Right atrium auricular region (tissue), 2 donors: Measurements from ENCODE around the gene L3MBTL4. TPM values are rescaled to one million over a fixed set of nuclear protein-coding genes. Genes with fewer than 3 reads are reported as not detected.
A peak's percentile ranks its signal among the peaks of the same experiment; 100 is the strongest.

Experiments
- DNase-seq: peaks from one replicate; pipeline ENCODE4 v3.0.0-alpha.2; 2019; ENCODE audit warnings: low spot score
- H3K27ac ChIP-seq, 2 donors: fragments of 200-600 bp; sonication (generic); 1 replicate in 1 of 2; 2 replicates in 1 of 2; pipeline ENCODE4 v1.5.1; 2016 to 2019
- H3K27me3 ChIP-seq, 2 donors: fragments of 200-600 bp; sonication (generic); one replicate each; pipeline versions ENCODE4 v1.5.1 to v1.6.0; 2017 to 2019
- H3K36me3 ChIP-seq: fragments of 200-600 bp; sonication (generic); one replicate; pipeline ENCODE4 v1.5.1; 2016
- H3K4me1 ChIP-seq, 2 donors: fragments of 200-600 bp; sonication (generic); one replicate each; pipeline versions ENCODE4 v1.5.1 to v1.6.0; 2017 to 2019
- H3K4me3 ChIP-seq, 2 donors: fragments of 200-600 bp; sonication (generic); 1 replicate in 1 of 2; 2 replicates in 1 of 2; pipeline ENCODE4 v1.5.1; 2017 to 2019; ENCODE audit warnings: mild to moderate bottlenecking in 1 of 2, moderate library complexity in 1 of 2
- H3K9me3 ChIP-seq, 2 donors: fragments of 200-600 bp; sonication (generic); one replicate each; pipeline ENCODE4 v1.5.1; 2019
- total RNA-seq, 2 donors: library from RNA; depleted of rRNA; stranded (reverse); fragments of >200 nt; gene quantifications; one replicate each; pipeline ENCODE4 v1.1.0, GENCODE V29; 2016
- TF ChIP-seq, protein P1 (sequence below), 2 donors: fragments of 200-600 bp; sonication (generic); IDR thresholded peaks; one replicate each; pipeline ENCODE4 v1.5.1; 2019; ENCODE audit warnings: antibody characterized with exemption in 2 of 2

L3MBTL4 gene
- total RNA-seq, 2 donors from 2014 or later, result 6.6 to 10.5 TPM

- no peaks in the 10 kb centered on the region for H3K36me3 ChIP-seq
- TF ChIP-seq, protein P1, sequence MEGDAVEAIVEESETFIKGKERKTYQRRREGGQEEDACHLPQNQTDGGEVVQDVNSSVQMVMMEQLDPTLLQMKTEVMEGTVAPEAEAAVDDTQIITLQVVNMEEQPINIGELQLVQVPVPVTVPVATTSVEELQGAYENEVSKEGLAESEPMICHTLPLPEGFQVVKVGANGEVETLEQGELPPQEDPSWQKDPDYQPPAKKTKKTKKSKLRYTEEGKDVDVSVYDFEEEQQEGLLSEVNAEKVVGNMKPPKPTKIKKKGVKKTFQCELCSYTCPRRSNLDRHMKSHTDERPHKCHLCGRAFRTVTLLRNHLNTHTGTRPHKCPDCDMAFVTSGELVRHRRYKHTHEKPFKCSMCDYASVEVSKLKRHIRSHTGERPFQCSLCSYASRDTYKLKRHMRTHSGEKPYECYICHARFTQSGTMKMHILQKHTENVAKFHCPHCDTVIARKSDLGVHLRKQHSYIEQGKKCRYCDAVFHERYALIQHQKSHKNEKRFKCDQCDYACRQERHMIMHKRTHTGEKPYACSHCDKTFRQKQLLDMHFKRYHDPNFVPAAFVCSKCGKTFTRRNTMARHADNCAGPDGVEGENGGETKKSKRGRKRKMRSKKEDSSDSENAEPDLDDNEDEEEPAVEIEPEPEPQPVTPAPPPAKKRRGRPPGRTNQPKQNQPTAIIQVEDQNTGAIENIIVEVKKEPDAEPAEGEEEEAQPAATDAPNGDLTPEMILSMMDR (IDR thresholded peaks at IDR 0.05), result no peak
- peaks cover 0 to 28% of the 10 kb centered on the region in 2 donors for H3K4me1 ChIP-seq
- no peak overlapping the region for H3K4me3 ChIP-seq
- DNase-seq, result no peak
- no peaks in the 10 kb centered on the region for H3K27me3 ChIP-seq
- peak overlapping the region; percentile 64 to 69 for H3K27ac ChIP-seq
- peaks cover 0 to 13% of the 10 kb centered on the region in 2 donors for H3K9me3 ChIP-seq
Observed at GRCh38 chr18:6255886-6256285, 158.8 kb downstream of the L3MBTL4 start.

GRCh38 chr18:6255116-6255705 is 159.5 kb downstream of the L3MBTL4 start:
- TF ChIP-seq, protein P1 (IDR thresholded peaks at IDR 0.05), result no peak
- H3K4me1 ChIP-seq, result peaks cover 0 to 30% of the 10 kb centered on the region in 2 donors
- no peaks in the 10 kb centered on the region for H3K36me3 ChIP-seq
- H3K4me3 ChIP-seq, result peak overlapping the region in 1 of 2 donors; percentile 32
- DNase-seq, result no peak
- no peaks in the 10 kb centered on the region for H3K27me3 ChIP-seq
- peaks cover 0 to 13% of the 10 kb centered on the region in 2 donors for H3K9me3 ChIP-seq
- peak overlapping the region; percentile 64 to 69 for H3K27ac ChIP-seq

DNA sequence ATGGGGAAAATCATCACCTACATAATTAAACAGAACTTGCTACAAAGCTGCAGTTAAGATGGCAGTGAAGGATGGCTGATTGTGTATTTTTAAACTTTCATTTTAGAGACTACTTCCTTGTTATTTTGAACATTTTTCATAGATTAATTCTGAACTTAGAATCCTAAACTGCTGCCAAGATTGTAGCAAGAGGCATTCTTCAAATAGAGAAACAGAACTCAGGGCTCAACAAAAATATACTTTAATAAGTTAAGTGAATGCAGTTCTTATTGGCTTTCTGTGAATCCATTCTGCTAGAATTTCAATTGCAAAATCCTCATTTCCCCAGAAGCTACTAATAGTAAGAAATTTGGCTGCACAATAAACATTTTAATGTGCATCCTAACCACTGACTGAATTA is 160.3 kb downstream of the L3MBTL4 start:
- H3K36me3 ChIP-seq, result no peaks in the 10 kb centered on the region
- H3K27me3 ChIP-seq, result no peaks in the 10 kb centered on the region
- H3K27ac ChIP-seq, result peak overlapping the region; percentile 64 to 69
- TF ChIP-seq, protein P1 (IDR thresholded peaks at IDR 0.05), result no peak
- H3K4me1 ChIP-seq, result peaks cover 0 to 31% of the 10 kb centered on the region in 2 donors
- no peak for DNase-seq
- H3K4me3 ChIP-seq, result peak overlapping the region in 1 of 2 donors; percentile 32
- peaks cover 0 to 5% of the 10 kb centered on the region in 2 donors for H3K9me3 ChIP-seq

DNA sequence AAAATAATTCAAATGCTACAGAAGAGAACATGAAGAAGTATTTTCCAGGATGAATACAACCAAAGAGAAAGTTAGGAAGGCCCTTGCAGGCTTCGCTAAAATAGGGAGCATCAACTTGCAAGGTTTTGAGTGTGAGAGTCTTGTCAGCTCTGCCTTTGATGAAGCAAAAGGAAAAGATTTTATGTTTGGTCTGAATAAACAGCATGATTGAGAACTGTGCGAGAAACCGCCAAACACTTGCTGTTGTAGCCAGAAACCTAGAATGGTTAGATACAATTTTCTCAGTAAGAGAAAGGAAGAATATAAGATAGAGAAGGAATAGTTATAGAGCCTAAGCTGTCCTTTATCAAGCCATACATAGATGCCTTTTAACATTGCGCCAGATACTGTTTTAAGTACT is 163.6 kb downstream of the L3MBTL4 start:
- no peak overlapping the region for H3K4me3 ChIP-seq
- no peaks in the 10 kb centered on the region for H3K9me3 ChIP-seq
- H3K27ac ChIP-seq, result no peak overlapping the region
- H3K4me1 ChIP-seq, result peaks cover 0 to 21% of the 10 kb centered on the region in 2 donors
- DNase-seq, result no peak
- no peaks in the 10 kb centered on the region for H3K36me3 ChIP-seq
- no peaks in the 10 kb centered on the region for H3K27me3 ChIP-seq
- TF ChIP-seq, protein P1 (IDR thresholded peaks at IDR 0.05), result no peak

GRCh38 chr18:6249788-6250187 is 164.9 kb downstream of the L3MBTL4 start:
- peaks cover 0 to 10% of the 10 kb centered on the region in 2 donors for H3K4me1 ChIP-seq
- H3K9me3 ChIP-seq, result no peaks in the 10 kb centered on the region
- TF ChIP-seq, protein P1 (IDR thresholded peaks at IDR 0.05), result no peak
- no peak for DNase-seq
- H3K4me3 ChIP-seq, result no peak overlapping the region
- H3K27me3 ChIP-seq, result no peaks in the 10 kb centered on the region
- H3K27ac ChIP-seq, result peak overlapping the region in 1 of 2 donors; percentile 7
- H3K36me3 ChIP-seq, result no peaks in the 10 kb centered on the region

DNA sequence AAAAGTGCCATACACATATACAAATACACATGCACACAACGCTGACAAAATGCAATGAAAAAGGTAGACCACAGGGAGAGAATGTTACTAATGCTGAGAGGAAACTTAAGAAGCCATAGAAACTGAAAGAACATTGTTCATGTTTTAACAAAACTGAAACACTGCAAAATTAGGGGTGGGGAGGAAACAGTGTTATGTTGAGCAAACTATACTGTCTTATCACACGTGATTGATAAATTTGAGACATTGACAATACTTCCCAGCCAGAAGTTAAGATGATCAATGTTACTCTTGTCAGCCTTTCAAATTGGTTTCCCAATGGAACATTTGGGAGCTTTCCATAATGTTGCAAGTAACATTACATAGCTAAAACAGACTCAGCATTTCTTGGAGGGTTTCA is 165.5 kb downstream of the L3MBTL4 start:
- Histone ChIP-seq H3K9me3 (no peaks in the 10 kb centered on the region), H3K4me3 (no peak overlapping the region), H3K27me3 (no peaks in the 10 kb centered on the region), H3K4me1 (peaks cover 0 to 6% of the 10 kb centered on the region in 2 donors), H3K36me3 (no peaks in the 10 kb centered on the region), H3K27ac (peak overlapping the region in 1 of 2 donors; percentile 7)
- DNase-seq, result no peak
- TF ChIP-seq, protein P1 (IDR thresholded peaks at IDR 0.05), result no peak
